Measurements from ENCODE around the gene MORN5. TPM values are rescaled to one million over a fixed set of nuclear protein-coding genes. Genes with fewer than 3 reads are reported as not detected.

The MORN5 gene
- total and polyA plus RNA-seq, 9 of the 15 experiments (the other 6 are each of a cell fraction or from before 2014, with no cell fraction given) = not detected

GRCh38 chr9:122122903-122123632 is 36.6 kb upstream of the MORN5 start (continued):
- TF ChIP-seq, protein P1, sequence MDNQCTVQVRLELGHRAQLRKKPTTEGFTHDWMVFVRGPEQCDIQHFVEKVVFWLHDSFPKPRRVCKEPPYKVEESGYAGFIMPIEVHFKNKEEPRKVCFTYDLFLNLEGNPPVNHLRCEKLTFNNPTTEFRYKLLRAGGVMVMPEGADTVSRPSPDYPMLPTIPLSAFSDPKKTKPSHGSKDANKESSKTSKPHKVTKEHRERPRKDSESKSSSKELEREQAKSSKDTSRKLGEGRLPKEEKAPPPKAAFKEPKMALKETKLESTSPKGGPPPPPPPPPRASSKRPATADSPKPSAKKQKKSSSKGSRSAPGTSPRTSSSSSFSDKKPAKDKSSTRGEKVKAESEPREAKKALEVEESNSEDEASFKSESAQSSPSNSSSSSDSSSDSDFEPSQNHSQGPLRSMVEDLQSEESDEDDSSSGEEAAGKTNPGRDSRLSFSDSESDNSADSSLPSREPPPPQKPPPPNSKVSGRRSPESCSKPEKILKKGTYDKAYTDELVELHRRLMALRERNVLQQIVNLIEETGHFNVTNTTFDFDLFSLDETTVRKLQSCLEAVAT (IDR thresholded peaks at IDR 0.05) = peak in 1 of 2 experiments; percentile 81; a peak in 2 of 4 replicates
- TF ChIP-seq ZNF699 (CRISPR knock-in tag; IDR thresholded peaks at IDR 0.05; ENCODE audit: insufficient replicate concordance) (no peak), KDM1A (IDR thresholded peaks at IDR 0.05) (no peak), ZKSCAN8 (CRISPR knock-in tag; IDR thresholded peaks at IDR 0.05) (no peak), ZNF780A (CRISPR knock-in tag; IDR thresholded peaks at IDR 0.05) (no peak), HDAC1 (IDR thresholded peaks at IDR 0.05) (no peak), YY1 (IDR thresholded peaks at IDR 0.05; ENCODE audit: borderline replicate concordance in 1 of 3, control insufficient read depth in 1 of 3, extremely low read depth in 1 of 3, insufficient read depth in 3 of 3, insufficient read length in 1 of 3, insufficient replicate concordance in 2 of 3, low read depth in 1 of 3, low read length in 2 of 3) (peak in 2 of 3 experiments; percentile 20 to 42), SMARCB1 (IDR thresholded peaks at IDR 0.05; ENCODE audit: insufficient read length, low read depth) (no peak), SIN3B (IDR thresholded peaks at IDR 0.05; ENCODE audit: low read depth) (no peak), GTF2A2 (tag; IDR thresholded peaks at IDR 0.05) (no peak), ZNF316 (IDR thresholded peaks at IDR 0.05) (no peak), SIN3A (IDR thresholded peaks at IDR 0.05; ENCODE audit: borderline replicate concordance in 2 of 2, control insufficient read depth in 1 of 2, low read depth in 2 of 2, low read length in 2 of 2) (no peak), FUS (optimal IDR thresholded peaks at IDR 0.05; ENCODE audit: low read depth, low read length) (no peak), CBX1 (IDR thresholded peaks at IDR 0.05; ENCODE audit: low read depth) (0 out of 2 replicates have a peak, but pooled peaks have one; percentile 32), HNRNPL (IDR thresholded peaks at IDR 0.05; ENCODE audit: low read depth, low read length) (no peak), KHSRP (IDR thresholded peaks at IDR 0.05) (no peak), TAF15 (IDR thresholded peaks at IDR 0.05; ENCODE audit: low read depth, low read length) (no peak), MYBL2 (IDR thresholded peaks at IDR 0.05; ENCODE audit: low read depth) (no peak), MYBL2 (CRISPR knock-in tag; IDR thresholded peaks at IDR 0.05; ENCODE audit: borderline replicate concordance) (no peak), KLF6 (CRISPR knock-in tag; IDR thresholded peaks at IDR 0.05; ENCODE audit: borderline replicate concordance) (no peak)
- TF ChIP-seq, protein P2, sequence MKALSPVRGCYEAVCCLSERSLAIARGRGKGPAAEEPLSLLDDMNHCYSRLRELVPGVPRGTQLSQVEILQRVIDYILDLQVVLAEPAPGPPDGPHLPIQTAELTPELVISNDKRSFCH (CRISPR knock-in tag; IDR thresholded peaks at IDR 0.05) = no peak
- TF ChIP-seq, protein P2 (tag; IDR thresholded peaks at IDR 0.05) = no peak
- TF ChIP-seq, protein P3, sequence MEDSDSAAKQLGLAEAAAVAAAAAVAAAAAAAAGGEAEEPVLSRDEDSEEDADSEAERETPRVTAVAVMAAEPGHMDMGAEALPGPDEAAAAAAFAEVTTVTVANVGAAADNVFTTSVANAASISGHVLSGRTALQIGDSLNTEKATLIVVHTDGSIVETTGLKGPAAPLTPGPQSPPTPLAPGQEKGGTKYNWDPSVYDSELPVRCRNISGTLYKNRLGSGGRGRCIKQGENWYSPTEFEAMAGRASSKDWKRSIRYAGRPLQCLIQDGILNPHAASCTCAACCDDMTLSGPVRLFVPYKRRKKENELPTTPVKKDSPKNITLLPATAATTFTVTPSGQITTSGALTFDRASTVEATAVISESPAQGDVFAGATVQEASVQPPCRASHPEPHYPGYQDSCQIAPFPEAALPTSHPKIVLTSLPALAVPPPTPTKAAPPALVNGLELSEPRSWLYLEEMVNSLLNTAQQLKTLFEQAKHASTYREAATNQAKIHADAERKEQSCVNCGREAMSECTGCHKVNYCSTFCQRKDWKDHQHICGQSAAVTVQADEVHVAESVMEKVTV (CRISPR knock-in tag; IDR thresholded peaks at IDR 0.05) = peak; percentile 77
- TF ChIP-seq, protein P4, sequence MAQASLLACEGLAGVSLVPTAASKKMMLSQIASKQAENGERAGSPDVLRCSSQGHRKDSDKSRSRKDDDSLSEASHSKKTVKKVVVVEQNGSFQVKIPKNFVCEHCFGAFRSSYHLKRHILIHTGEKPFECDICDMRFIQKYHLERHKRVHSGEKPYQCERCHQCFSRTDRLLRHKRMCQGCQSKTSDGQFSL (CRISPR knock-in tag; IDR thresholded peaks at IDR 0.05) = no peak
- TF ChIP-seq, protein P4 (tag; IDR thresholded peaks at IDR 0.05) = no peak

Measured in K562 (cell line).